Activated B cell treated with CpG ODN at 0.5 μM for 24 hours (primary cell): ENCODE measurements around the gene BLCAP. TPM values are rescaled to one million over a fixed set of nuclear protein-coding genes. Genes with fewer than 3 reads are reported as not detected.

ENCODE experiments used
- ATAC-seq: fragments of 200-7000 bp; cut with Tn5 transposase; one replicate; pipeline ENCODE4 v1.10.0; 2021; ENCODE audit warnings: low read depth, mild to moderate bottlenecking, moderate library complexity
- CTCF ChIA-PET: fragments of 350-600 bp; sonication (Branson Sonifier 250); formaldehyde crosslinking; loops from one replicate; lab custom pipeline; 2021; ENCODE audit warnings: antibody characterized with exemption; lab: Charles Lee
- POLR2A ChIA-PET: fragments of 350-600 bp; sonication (Branson Sonifier 250); formaldehyde crosslinking; loops from one replicate; lab custom pipeline; 2021; ENCODE audit warnings: antibody characterized with exemption; lab: Charles Lee
- DNase-seq: peaks from one replicate; pipeline ENCODE4 v3.0.0; 2022
- H3K27ac Mint-ChIP-seq: one replicate; pipeline ENCODE4 v1.8.0; 2020; ENCODE audit warnings: mixed read lengths
- H3K27me3 Mint-ChIP-seq: one replicate; pipeline ENCODE4 v1.8.0; 2021; ENCODE audit warnings: mixed read lengths
- H3K36me3 Mint-ChIP-seq: one replicate; pipeline ENCODE4 v1.8.0; 2021; ENCODE audit warnings: low read depth, mixed read lengths
- H3K4me1 Mint-ChIP-seq: one replicate; pipeline ENCODE4 v1.8.0; 2021; ENCODE audit warnings: mixed read lengths
- H3K4me3 Mint-ChIP-seq: one replicate; pipeline ENCODE4 v1.8.0; 2020; ENCODE audit warnings: mild to moderate bottlenecking, mixed read lengths
- H3K9me3 Mint-ChIP-seq: one replicate; pipeline ENCODE4 v1.8.0; 2020; ENCODE audit warnings: mixed read lengths
- CTCF ChIP-seq: fragments of 200-600 bp; IDR thresholded peaks from one replicate; pipeline ENCODE4 v1.8.0; 2022; ENCODE audit warnings: antibody characterized with exemption, mild to moderate bottlenecking
- intact Hi-C: fragments of 100-400 bp; cut with micrococcal nuclease; formaldehyde crosslinking; loops from one replicate; pipeline ENCODE4 v1.15.1; 2024
- total RNA-seq: library from RNA; stranded (reverse); gene quantifications from 2 replicates; pipeline ENCODE4 v1.2.3, GENCODE V29; 2022

BLCAP gene
- total RNA-seq, 1 donor from 2014 or later = 78.0 TPM

- peaks cover 21% of the 10 kb centered on the region for H3K27me3 Mint-ChIP-seq
- intact Hi-C loops = no loop called here
- no peak overlapping the region for H3K4me3 Mint-ChIP-seq
- no peak overlapping the region for H3K27ac Mint-ChIP-seq
- no peak for DNase-seq
- no peak for TF ChIP-seq CTCF
- peaks cover 2% of the 10 kb centered on the region for H3K4me1 Mint-ChIP-seq
- ATAC-seq = no peak
- POLR2A ChIA-PET = no interaction called here
- no peaks in the 10 kb centered on the region for H3K9me3 Mint-ChIP-seq
- H3K36me3 Mint-ChIP-seq = no peaks in the 10 kb centered on the region
- CTCF ChIA-PET = no interaction called here
Observed at GRCh38 chr20:37540001-37540400, 12.3 kb upstream of the BLCAP start.

- H3K4me3 Mint-ChIP-seq = no peak overlapping the region
- H3K27ac Mint-ChIP-seq = no peak overlapping the region
- peaks cover 17% of the 10 kb centered on the region for H3K27me3 Mint-ChIP-seq
- DNase-seq (no peak), ATAC-seq (no peak)
- intact Hi-C loops = no loop called here
- H3K36me3 Mint-ChIP-seq = no peaks in the 10 kb centered on the region
- H3K9me3 Mint-ChIP-seq = no peaks in the 10 kb centered on the region
- ChIA-PET CTCF (no interaction called here), POLR2A (no interaction called here)
- peaks cover 7% of the 10 kb centered on the region for H3K4me1 Mint-ChIP-seq
- no peak for TF ChIP-seq CTCF
Observed at GRCh38 chr20:37539424-37539823, 11.7 kb upstream of the BLCAP start.

GRCh38 chr20:37538003-37538402 is 10.3 kb upstream of the BLCAP start:
- Mint-ChIP-seq H3K4me3 (no peak overlapping the region), H3K9me3 (no peaks in the 10 kb centered on the region), H3K27me3 (peaks cover 14% of the 10 kb centered on the region), H3K36me3 (no peaks in the 10 kb centered on the region), H3K27ac (no peak overlapping the region), H3K4me1 (peaks cover 9% of the 10 kb centered on the region)
- intact Hi-C loops = no loop called here
- ChIA-PET CTCF (interaction anchor here (1.6 kb wide), 1 partner anchor 342 kb away, joined by 4 read pairs; no protein-coding TSS in a partner anchor), POLR2A (interaction anchor here (0.6 kb wide), 1 partner anchor 489 kb away, joined by 3 read pairs; no protein-coding TSS in a partner anchor)
- no peak for TF ChIP-seq CTCF
- DNase-seq (no peak), ATAC-seq (no peak)

GRCh38 chr20:37537505-37537904 is 9.8 kb upstream of the BLCAP start:
- Mint-ChIP-seq H3K27me3 (peaks cover 14% of the 10 kb centered on the region), H3K4me1 (peaks cover 9% of the 10 kb centered on the region), H3K27ac (no peak overlapping the region), H3K4me3 (no peak overlapping the region), H3K9me3 (no peaks in the 10 kb centered on the region), H3K36me3 (no peaks in the 10 kb centered on the region)
- DNase-seq = no peak
- TF ChIP-seq CTCF = no peak
- ChIA-PET POLR2A (interaction anchor here (0.6 kb wide), 1 partner anchor 489 kb away, joined by 3 read pairs; no protein-coding TSS in a partner anchor), CTCF (interaction anchor here (1.6 kb wide), 1 partner anchor 342 kb away, joined by 4 read pairs; no protein-coding TSS in a partner anchor)
- no peak for ATAC-seq
- intact Hi-C loops = no loop called here

GRCh38 chr20:37535443-37536132 is 7.9 kb upstream of the BLCAP start:
- H3K4me1 Mint-ChIP-seq = peaks cover 9% of the 10 kb centered on the region
- no peaks in the 10 kb centered on the region for H3K9me3 Mint-ChIP-seq
- DNase-seq = no peak
- H3K4me3 Mint-ChIP-seq = no peak overlapping the region
- ChIA-PET CTCF (interaction anchor here (1.1 to 7.6 kb wide), 6 partner anchors 265 to 453 kb away, joined by 3 to 79 read pairs (median 12); no protein-coding TSS in a partner anchor), POLR2A (interaction anchor here (1.9 kb wide), 1 partner anchor 340 kb away, joined by 9 read pairs; no protein-coding TSS in a partner anchor)
- no peak for ATAC-seq
- peak overlapping the region; percentile 41 for H3K27ac Mint-ChIP-seq
- no peak for TF ChIP-seq CTCF
- intact Hi-C loops = no loop called here
- peaks cover 10% of the 10 kb centered on the region for H3K27me3 Mint-ChIP-seq
- no peaks in the 10 kb centered on the region for H3K36me3 Mint-ChIP-seq
